Effector CD8-positive, alpha-beta T cell (primary cell): ENCODE data around the gene ZNF337.
"Not testable (repeated sequence)": the region's sequence is repeated elsewhere in the genome, so short reads cannot be mapped to it uniquely, and the experiment has no call there.

Source experiments
- DNase-seq: peaks from one replicate; lab custom pipeline; 2025; lab: John Stamatoyannopoulos, UW
- total RNA-seq, 4 experiments: gene quantifications; one replicate each; lab custom pipeline; 2026; lab: John Stamatoyannopoulos, UW

ZNF337 gene
- total RNA-seq = 63.8 to 123 (median 75.1) reads per million in 4 experiments

DNA sequence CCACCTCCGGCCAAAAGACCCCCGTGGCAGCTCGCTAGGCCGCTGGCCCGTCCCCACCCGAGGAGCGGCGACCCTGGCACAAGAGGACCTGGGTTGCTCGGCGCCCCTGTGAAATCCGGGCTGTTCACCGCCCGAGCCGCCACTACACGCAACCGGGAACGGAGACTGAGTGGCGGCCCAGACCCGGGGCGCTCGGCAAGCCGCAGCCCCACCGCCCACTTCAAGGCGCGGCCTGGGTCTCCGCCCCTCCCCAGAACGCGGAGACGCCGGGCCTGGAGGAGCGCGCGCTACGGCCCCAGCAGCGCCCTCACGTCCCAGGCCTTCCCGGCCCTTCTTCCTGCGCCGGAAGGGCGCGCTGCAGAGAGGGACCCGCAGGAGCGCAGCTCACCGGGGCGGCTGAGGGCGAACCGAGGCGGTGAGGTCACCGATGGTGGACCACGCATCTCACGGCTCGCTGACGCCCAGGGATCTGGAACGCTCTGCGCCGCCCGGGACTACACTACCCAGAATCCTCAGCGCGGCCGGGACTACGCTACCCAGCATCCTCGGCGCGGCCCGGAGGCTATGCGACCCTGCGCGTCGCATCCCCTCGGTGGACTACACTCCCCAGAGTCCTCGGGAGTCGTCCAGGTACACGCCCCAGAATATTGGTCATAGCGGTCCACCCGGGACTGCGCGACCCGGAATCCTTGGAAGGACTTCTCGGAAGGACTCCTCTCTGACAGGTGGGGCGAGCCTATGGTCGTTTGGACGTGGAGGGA is at the start of gene ZNF337:
Gene ZNF337, minus strand, starts transcription at position 483 of the 761 bp plus-strand sequence. CDS start 10,436 bp downstream, outside the sequence.
- peak; percentile 87 for DNase-seq

DNA sequence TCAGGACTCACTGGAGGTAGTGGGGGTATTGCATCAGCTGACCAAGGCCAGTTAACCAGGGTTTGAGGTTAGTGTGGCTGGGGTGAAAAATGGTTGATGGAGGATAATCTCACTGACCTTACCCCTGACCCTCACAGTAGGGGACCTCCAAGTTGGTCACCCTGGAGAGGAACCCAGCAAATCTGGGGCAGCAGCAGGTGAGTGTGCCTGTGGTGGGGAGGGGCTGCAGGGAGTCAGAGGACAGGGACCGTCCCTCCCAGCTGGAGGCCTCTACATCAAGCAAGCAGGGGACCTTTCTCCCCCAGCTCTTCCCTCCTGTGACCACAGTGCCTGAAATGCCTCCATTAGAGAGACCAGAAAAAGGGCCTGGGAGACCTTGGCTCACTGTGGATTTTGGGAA is 49.1 kb upstream of the ZNF337 start:
- no peak for DNase-seq

DNA sequence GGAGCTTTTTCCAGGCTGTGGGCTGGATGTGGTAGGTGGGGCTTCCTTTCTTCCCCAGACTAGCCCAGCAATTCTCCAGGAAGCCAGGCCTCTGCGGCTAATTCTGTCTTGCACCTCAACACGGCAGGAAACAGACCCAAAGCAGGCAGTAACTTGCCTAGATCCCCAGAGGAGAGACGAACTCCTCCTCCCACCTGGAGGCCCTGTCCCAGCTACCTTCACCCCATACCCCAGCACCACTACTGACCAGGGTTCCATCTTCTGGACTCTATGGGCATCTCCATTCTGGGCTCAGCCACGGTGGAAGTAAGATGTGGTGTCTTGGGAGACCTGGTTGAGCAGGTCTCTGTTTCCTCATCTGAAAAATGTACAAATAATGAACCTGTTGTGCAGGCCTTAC is 48.4 kb upstream of the ZNF337 start:
- no peak for DNase-seq

DNA sequence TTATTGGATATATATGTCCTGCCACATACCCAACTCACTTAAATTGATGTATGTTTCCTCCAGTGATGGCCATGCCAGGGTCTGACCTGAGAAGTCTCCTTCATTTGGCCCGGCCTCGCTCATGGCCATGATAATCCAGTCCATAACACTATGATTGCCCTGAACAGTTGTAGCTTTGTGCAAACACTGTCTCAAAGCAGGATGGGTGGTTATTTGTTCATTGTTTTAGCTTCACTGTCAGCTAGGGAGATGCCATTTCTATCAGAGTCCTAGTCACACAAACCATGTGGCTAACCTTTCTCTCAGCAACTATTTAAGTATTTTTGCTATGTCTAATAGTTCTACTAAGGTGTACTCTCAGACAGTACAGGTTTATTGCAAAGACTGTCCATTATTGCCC is 47.6 kb upstream of the ZNF337 start:
- no peak for DNase-seq

DNA sequence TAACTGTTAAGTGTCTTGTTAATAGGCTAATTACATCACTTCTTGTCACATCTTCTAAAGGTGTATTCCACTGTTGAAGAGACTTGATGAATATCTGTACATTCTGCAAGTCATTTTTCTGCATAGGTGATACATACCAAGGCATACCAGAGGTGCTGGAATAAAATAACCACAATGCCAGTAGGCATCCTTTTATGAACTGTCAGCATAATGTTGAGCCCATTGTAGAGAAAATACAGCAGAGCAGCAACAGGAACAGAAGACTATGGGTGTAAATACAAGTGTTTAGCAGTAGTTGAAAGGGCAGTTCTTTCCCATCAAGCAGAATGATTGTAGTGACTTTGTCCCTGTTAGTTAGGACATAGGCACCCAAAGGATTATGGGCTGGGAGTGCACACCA is 44.4 kb upstream of the ZNF337 start:
- DNase-seq = no peak

DNA sequence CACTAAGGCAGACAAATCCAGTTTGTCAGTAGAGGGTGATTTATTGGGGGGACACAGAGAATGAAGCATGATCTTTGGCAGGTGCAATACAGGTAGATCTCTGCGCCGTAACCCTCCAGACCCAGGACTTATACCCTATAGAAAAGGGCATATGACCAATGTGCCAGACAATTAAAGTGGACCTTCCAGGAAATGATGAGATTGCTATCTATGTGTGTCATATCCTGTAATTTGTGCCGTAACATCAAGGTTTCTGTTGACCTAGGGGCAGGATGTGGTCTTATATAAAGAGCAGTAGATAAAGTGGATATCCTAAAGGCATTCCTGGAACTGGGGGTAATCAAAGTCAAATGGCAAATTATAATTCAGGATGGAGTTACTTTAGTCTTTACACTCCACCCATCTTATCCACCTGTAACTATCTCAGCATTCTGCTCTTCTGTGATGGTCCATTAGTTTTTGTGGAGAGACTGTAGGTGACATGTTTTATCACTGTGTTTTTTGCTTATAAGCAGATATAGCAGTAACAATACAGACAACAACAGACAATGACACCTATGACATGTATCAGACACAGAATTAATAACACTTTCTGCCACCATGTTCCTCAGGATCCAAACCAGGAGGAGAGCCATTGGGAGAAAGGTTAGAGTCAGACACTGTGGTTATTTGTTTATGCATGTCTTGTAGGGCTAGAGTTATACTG is 43.1 kb upstream of the ZNF337 start:
- no peak for DNase-seq

DNA sequence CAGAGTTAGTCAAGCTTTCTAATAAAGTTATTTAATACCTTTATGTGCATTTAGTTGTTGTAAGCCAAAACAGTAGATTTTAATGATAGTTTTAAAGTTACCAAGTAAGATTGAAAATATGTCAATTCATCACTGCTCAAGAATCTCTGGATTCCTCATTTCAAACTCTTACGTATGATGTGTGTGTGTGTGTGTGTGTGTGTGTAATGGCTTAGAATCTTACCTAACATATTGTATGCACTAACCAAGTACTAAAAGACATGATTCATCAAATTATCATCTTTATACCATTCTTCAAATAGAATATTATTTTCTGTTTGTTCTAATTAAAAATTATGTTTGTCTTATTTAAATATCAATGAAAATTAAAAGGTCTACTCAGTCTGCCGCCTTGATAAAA is 41.5 kb upstream of the ZNF337 start:
- no peak for DNase-seq

DNA sequence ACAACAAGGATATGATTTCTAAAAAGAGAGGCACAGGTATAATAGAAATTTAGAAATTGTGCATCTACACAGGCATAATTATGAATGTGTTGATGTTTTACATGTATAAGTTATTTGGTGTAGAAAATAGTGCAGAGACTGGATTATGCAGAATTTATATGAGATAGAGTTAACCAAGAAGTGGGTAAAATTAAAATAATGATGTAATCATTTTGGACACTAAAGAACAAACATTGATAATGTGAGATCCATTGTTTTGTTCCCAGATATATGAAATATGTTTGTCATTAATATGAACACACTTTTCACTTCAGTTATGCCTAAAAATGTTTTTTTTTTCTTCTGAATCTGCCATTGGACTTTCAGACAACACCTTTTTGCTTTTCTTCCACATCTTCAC is 37.2 kb upstream of the ZNF337 start:
- no peak for DNase-seq

DNA sequence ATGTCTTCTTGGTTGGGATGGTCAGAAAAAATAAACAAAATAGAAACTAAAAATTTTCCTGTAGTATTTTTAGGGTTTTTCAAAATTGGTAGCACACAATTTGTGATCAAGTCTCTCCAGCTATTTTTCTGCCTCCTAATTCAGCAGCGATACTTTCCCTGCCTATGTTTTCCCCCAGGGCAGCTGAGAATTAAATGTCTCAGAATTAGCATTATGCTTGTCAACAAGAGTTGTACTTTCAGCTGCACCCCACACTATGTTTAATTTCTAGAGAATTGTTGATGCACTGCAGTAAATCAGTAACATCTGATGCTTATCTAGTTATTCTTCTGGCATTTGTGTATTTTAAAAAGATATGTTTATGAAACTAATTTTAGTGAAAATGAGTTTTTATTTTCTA is 34.2 kb upstream of the ZNF337 start:
- no peak for DNase-seq

DNA sequence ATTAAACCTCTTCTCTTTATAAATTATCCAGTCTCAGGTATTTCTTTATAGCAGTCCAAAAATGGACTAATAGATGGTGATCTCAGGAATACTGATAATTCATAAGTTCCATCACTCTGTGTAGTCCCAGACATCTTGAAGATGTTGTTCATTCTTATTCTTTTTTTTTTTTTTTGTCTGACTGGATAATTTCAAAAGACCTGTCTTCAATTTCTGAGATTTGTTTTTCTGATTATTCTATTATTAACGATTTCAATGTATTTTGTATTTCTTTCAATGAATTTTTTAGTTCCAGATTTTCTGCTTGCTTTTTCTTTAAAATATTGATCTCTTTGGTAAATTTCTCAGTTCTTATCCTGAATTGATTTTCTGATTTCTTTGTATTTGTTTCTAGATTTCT is 29.7 kb upstream of the ZNF337 start:
- no peak for DNase-seq

DNA sequence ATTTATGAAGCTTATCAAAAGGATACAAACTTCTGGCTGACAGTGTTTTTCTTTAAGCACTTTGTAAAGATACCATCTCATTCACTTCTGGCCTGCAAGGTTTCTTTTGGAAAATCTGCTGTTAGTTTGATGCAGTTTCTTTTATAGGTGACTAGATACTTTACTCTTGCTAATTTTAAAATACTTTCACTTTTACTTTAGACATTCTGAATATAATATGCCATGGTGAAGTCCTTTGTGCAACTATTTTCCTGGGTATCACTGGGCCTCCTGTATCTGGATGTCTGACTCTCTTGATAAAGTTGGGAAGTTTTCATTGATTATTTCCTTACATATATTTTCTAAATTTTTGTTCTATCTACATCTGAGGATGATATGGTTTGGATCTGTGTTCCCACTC is 29.0 kb upstream of the ZNF337 start:
- no peak for DNase-seq

DNA sequence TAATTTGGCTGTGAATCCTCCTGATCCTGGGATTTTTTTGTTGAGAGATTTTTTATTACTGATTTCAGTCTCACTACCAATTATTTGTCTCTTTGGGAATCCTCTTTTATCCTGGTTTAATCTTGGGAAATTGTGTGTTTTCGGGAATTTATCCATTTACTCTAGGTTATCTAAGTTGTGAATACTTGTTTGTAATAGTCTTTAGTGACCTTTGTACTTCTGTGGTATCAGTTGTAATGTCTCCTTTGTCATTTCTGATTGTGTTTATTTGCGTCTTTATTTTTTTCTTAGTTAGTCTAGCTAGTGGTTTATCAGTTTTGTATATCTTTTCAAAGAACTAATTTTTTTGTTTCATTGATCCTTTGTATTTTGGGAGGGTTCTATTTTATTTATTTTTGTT is 27.3 kb upstream of the ZNF337 start:
- DNase-seq = no peak

DNA sequence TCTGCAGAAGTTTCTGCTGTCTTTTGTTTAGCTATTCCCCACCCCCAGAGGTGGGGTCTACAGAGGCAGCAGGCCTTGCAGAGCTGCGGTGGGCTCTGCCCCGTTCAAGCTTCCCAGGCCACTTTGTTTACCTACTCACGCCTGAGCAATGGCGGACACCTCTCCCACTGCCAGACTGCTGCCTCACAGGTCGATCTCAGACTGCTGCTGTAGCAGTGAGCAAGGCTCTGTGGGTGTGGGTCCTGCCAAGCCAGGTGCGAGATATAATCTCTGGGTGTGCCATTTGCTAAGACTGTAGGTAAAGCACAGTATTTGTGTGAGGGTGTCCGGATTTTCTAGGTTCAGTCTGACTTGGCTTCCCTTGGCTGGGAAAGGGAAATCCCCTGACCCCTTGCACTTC is 23.6 kb upstream of the ZNF337 start:
- no peak for DNase-seq

DNA sequence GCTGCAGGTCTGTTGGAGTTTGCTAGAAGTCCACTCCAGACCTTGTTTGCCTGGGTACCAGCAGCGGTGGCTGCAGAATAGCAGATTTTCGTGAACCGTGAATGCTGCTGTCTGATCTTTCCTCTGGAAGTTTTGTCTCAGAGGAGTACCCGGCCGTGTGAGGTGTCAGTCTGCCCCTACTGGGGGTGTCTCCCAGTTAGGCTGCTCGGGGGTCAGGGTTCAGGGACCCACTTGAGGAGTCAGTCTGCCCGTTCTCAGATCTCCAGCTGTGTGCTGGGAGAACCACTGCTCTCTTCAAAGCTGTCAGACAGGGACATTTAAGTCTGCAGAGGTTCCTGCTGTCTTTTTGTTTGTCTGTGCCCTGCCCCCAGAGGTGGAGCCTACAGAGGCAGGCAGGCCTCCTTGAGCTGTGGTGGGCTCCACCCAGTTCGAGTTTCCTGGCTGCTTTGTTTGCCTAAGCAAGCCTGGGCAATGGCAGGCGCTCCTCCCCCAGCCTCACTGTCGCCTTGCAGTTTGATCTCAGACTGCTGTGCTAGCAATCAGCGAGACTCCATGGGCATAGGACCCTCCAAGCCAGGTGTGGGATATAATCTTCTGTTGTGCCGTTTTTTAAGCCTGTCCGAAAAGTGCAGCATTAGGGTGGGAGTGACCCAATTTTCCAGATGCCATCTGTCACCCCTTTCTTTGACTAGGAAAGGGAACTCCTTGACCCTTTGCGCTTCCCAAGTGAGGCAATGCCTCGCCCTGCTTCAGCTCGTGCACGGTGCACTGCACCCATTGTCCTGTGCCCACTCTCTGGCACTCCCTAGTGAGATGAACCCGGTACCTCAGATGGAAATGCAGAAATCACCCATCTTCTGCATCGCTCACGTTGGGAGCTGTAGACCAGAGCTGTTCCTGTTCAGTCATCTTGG is 22.5 kb upstream of the ZNF337 start:
- DNase-seq = peak; percentile 7

DNA sequence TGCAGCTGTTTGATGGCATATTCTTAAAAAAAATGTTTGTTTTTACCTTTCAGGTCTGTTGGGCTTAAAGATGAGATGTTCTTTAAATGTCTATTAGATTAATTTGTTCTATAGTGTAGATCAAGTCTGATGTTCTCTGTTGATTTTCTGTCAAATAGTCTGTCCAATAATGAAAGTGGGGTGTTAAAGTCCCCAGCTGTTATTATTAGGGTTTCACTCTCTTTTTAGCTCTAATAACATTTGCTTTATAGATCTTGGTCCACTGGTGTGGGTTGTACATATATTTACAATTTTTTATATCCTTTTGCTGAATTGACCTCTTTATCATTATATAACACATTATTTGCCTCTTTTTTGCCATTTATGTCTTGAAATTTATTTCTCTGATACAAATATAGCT is 11.0 kb upstream of the ZNF337 start:
- no peak for DNase-seq

DNA sequence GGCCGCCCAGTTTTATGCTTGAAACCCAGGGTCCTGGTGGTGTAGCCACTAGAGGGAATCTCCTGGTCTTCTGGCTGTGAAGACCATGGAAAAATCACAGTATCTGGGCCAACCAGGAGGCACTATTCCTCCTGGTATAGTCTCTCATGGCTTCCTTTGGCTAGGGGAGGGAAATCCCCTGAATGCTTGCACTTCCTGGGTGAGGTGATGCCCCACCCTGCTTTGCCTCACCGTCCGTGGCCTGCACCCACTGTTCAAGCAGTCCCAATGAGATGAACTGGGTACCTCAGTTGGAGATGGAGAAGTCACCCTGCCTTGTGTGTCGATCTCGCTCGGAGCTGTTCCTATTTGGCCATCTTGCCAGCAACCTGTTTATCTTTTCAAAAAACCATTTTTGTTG is 10.1 kb upstream of the ZNF337 start:
- peak; percentile 20 for DNase-seq

DNA sequence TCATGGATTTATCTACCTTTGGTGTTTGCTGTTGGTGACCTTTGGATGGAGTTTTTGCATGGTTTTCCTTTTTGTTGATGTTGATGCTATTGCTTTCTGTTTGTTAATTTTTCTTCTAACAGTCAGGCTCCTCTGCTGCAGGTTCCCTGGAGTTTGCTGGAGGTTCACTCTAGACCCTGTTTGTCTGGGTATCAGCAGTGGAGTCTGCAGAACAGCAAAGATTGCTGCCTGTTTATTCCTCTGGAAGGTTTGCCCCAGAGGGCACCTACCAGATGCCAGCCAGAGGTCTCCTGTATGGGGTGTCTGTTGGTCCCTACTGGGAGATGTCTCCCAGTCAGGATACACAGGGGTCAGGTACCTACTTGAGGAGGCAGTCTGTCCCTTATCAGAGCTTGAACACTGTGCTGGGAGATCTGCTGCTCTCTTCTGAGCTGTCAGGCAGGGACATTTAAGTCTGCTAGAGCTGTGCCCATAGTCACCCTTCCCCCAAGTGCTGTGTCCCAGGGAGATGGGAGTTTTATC is 9.2 kb upstream of the ZNF337 start:
- DNase-seq = no peak

DNA sequence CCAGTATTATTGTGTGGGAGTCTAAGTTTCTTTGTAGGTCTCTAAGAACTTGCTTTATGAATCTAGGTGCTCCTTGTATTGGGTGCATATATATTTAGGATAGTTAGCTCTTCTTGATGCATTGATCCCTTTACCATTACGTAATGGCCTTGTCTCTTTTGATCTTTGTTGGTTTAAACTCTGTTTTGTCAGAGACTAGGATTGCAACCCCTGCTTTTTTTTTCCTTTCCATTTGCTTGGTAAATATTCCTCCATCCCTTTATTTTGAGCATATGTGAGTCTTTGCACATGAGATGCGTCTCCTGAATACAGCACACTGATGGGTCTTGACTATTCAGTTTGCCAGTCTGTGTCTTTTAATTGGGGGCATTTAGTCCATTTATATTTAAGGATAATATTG is 7.7 kb upstream of the ZNF337 start:
- not testable (repeated sequence) for DNase-seq

DNA sequence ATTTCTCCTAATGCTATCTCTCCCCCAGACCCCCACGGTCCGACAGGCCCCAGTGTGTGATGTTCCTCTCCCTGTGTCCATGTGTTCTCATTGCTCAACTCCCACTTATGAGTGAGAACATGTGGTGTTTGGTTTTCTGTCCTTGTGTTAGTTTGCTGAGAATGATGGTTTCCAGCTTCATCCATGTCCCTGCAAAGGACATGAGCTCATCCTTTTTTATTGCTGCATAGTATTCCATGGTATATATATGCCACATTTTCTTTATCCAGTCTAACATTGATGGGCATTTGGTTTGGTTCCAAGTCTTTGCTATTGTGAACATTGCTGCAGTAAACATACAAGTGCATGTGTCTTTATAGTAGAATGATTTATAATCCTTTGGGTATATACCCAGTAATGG is 4.2 kb upstream of the ZNF337 start:
- DNase-seq = not testable (repeated sequence)

DNA sequence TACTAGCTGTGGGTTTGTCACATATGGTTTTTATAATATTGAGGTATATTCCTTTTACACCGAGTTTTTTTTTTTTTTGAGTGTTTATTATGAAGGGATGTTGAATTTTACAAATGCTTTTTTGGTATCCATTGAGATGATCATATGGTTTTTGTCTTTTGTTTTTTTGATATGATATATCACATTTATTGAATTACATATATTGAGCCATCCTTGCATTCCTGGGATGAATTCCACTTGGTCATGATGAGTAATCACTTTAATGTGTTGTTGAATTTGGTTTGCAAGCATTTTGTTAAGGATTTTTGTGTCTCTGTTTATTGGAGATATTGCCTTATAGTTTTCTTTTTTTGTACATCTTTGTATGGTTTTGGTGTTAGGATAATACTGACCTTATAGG is 3.3 kb upstream of the ZNF337 start:
- no peak for DNase-seq

DNA sequence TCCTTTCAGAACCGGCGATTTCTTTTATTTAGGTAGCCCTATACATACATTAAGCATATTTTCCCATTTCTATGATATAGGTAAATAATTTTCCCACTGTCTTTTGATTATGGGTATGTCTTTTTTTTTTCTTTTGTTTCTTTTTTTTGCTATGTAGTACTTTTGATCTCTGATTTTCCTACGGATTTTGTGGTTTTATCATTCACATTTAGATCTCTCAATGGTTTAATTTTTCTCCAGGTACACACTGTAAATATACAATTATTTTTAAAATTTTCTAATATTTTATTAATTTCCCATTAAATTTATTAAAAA is 436 bp upstream of the ZNF337 start:
- DNase-seq = no peak
